GM19099 (cell line): ENCODE data around the gene PMM2.
A peak's percentile ranks its signal among the peaks of the same experiment; 100 is the strongest.

Experiments
- POLR2A ChIP-seq: IDR thresholded peaks from 3 replicates; pipeline ENCODE4 v1.6.1; 2011; ENCODE audit warnings: low read depth; ENCODE audit not compliant: insufficient read length; ENCODE audit errors: extremely low read depth

The PMM2 gene

DNA sequence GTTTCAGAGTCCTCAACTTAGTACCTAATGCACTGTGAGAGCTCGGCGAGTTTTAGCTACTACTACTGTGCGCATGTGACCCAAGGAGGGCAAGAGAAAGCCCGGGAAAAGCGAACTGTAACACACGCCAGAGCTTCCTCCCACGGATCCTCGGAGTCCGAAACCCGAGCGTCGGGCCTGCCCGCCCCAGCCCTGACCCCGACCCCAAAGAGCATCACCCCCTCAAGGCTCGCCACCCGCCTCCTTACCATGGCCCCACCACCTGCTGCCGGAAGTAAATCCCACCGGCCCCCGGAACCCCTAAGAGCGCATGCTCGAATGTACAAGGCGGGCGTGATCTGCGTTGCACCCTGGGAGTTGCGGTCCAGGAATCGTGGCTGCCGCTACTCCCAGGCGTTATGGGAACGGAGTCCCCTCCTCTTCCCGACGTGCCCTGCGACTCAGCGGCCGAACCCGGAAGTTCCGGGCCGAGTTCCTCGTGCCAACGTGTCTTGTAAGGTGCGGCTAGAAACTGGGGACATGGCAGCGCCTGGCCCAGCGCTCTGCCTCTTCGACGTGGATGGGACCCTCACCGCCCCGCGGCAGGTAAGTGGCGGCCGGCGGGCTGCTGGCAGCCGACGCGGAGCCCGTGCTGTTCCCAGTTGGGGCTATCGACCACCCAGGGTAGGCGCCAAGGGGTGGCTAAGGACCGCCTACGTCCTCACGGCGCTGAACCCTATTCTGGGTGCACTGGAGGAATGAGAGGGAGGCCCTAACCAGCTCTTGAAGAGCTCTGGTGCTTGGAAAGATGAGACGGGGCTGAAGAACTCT, at the start of gene PMM2, which contains the start of gene TMEM186:
TSS of gene PMM2 (plus strand) at position 476 of the 810 bp plus-strand sequence. CDS start at position 520, 44 bp downstream.
TSS of gene TMEM186 (minus strand) at position 276 of the 810 bp plus-strand sequence. CDS start at position 251, 25 bp downstream.
- TF ChIP-seq POLR2A, result peak; percentile 93

DNA sequence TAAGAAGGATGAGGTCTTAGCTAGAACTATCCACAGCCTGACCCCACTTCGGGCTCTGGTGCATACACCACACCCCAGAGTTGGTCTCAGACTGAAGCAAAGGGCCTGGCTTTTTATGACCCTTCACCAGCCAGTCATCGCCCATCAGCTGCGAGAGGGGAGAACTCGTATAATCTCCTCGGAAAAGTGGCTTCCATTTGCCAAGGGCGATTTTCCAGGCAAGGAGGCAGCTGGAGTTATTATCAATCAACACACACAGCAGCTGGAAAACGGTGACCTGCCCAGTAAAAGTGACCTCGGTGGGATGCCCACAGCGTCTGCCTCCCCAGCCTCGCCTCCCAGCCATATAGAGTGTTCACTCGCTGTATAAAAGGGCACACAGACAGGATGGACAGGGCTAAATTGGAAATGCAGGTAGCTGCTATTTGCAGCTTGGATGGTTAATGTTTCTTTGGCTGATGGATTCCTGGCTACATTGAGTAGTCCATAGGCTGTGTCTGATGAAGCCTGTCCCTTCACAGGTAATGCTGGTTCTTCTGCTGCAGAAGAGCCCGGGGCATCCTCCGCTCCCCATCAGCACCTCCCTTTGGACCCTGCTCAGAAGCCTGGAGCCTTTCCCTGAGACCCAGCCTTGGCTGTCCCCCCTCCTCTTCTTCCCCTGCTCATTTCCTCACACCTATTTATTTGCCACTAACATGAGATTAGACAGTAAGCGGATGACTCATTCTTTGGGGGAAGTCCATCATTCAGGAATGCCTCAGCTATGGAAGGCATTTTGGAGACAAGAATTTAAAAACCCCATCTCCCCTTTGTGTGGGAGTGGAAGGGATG, 45.9 kb upstream of the PMM2 start:
- no peak for TF ChIP-seq POLR2A

- TF ChIP-seq POLR2A, result no peak
Measured at GRCh38 chr16:8752706-8753105, 44.9 kb upstream of the PMM2 start.

GRCh38 chr16:8753416-8754054, 44.1 kb upstream of the PMM2 start:
- no peak for TF ChIP-seq POLR2A

DNA sequence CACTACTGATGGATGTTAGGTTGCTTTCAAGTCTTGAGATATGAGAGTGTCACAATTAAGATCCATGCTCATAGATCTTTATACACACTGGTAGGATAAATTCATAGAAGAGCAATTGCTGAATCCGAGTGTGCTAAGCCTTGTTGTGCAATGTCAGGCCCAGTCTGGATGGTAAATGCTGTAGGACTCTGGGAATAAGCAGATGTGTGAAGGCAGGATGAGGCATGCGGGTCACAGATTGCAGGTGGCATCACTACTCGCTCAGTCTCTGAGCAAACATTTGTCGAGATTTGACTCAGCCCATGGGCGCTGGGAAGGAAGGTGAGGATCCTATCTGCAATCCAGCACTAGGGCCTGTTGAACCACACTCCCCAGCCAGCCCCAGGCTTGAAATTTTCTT, 40.9 kb upstream of the PMM2 start:
- TF ChIP-seq POLR2A, result no peak

DNA sequence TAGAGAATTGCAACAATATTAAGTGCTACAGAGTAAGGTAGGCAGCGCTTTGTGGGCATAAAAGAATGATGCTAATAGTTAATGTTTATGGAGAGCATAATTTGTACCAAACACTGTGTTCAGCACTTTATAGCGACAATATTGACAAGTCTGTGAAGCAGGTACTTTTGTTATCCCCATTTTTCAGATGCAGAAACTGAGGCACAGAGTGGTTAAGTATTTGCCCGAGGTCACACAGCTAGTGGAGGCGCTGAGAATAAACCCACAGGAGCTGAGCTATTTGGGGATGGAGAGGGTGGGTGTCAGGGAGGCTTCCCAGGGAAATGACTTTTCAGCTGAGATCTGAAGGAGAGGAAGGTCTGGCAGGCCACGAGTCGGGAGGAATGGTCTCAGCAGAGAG, 39.6 kb upstream of the PMM2 start:
- TF ChIP-seq POLR2A, result no peak

- TF ChIP-seq POLR2A, result no peak
Measured at GRCh38 chr16:8760021-8760420, 37.6 kb upstream of the PMM2 start.

DNA sequence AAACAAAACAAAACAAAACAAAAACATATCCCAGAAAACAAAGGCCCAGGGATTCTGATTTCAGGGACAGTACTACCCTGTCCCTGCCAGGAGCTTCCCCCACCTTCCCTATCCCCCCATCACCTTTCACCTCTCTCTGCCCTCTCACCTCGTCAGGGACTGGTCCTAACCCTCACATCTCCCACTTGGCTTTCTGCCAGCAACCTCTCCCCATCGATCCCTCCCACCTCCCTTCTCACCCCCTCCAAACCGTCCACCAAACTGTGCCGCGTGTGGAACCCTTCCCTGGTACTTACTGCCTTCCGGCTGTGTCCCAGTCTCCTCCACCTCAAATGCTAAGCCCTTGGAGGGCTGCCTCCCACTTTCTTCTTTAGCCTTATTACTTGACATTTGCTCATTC, 36.6 kb upstream of the PMM2 start:
- TF ChIP-seq POLR2A, result no peak

DNA sequence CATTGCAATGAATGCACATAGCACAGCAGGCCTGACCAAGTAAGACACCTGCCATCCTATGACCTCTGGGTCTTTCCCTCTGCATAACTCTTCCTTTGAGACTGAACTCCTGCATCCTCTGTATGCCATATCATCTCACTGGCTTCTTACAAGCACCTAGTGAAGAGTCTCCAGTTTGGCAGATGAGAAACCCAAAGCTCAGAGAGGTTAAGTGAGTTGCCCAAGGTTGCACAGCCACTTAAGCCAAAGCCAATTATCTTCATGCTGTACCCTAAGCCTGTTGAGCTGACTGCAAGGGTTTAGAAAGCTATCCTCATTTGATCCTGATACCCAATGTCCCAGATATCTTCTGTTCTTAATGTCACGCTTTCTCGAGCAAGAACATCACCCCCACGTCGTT, 35.4 kb upstream of the PMM2 start:
- no peak for TF ChIP-seq POLR2A

DNA sequence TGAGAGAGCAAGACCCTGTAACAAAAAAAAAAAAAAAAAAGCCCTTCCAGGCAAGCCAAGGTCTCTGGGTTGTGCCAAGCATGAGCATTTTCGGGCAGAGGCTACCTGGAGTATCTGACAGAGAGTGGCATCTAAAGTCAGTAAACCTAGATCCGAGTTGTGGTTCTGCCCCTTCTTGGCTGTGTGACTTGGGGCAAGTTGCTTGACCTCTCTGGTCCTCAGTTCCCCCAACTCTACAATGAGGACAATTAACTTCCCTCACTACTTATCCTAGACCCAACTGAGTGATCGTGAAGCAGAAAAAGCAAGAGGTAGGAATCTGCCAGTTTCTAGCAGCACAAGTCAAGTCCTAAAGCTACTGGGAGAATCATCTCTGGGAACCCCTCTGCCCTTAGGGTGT, 34.6 kb upstream of the PMM2 start:
- TF ChIP-seq POLR2A, result no peak

GRCh38 chr16:8763899-8764298, 33.7 kb upstream of the PMM2 start:
- no peak for TF ChIP-seq POLR2A

DNA sequence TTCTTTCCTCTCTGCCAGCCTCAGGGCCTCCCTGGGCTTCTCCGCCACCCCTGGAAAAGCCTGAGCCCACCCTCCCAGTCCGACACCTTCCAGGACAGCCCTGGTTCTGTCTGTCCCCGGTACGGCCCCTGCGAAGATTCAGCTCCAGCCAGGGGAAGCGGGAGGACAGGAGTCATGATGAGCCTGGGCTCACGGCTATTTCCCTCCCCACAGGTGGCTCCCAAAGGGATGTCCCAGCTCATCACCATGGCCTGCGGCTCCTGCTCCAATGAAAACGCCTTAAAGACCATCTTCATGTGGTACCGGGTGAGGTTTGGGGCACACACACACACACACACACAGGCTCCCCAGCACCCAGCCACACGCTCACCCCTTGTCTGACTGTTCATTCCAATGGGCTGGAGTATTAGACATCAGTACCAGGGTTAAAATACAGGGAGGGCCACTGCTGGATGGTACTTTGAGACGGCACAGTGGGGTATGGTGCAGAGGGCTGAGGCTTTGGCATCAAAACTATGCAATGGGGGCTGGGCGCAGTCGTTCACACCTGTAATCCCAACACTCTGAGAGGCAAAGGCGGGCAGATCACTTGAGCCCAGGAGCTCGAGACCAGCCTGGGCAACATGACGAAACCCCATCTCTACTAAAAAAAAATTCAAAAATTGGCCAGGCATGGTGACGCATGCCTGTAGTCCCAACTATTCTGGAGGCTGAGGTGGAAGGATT, 33.0 kb upstream of the PMM2 start:
- no peak for TF ChIP-seq POLR2A

DNA sequence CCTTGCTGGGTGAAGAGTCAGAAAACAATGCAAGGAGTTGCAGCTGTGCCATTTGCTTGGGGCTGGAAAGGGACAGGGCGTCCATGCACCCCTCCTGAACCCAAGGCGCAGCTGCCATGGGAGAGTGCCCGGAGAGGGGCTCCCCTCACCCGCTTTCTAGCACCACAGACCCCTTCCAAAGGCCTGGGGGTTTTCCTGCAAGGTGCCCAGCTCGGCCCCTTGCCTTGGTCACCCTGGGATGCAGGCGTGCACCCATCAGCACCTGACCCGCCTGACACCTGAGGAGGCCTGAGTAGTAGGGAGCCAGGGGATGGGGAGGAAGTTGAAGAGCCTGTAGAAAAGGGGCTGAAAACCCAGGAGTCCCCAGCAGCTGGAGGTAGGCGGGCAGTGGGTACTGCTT, 30.5 kb upstream of the PMM2 start:
- TF ChIP-seq POLR2A, result no peak

DNA sequence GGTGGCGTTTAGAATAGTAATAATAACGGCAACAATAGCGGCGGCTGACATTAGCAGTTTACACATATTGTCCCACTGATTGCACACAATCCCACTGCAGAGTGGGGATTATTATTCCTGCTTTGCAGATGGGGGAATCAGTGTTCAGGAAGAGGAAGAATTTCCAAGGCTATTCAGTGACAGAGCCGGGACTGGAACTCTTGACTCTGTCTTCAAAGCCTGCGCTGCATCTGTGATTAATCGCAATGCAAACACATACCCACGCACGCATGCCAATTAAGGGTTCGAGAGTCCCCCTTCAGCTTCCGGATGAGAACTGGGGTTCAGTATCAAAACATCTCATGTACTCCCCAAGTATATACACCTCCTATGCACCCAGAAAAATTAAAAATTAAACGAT, 29.4 kb upstream of the PMM2 start:
- no peak for TF ChIP-seq POLR2A

GRCh38 chr16:8768692-8769091, 28.9 kb upstream of the PMM2 start:
- TF ChIP-seq POLR2A, result no peak
